DMS53 (cell line): Measurements from ENCODE around the gene SIRT6.
"Not testable (repeated sequence)": the region's sequence is repeated elsewhere in the genome, so short reads cannot be mapped to it uniquely, and the experiment has no call there.

Source experiments
- DNase-seq: peaks from one replicate; lab custom pipeline; 2025; lab: John Stamatoyannopoulos, UW

The SIRT6 gene

GRCh38 chr19:4182084-4182810 is at the start of gene SIRT6, which contains the start of gene ANKRD24:
TSS of gene SIRT6 (minus strand) at chr19:4182563. CDS start at chr19:4182539, 24 bp downstream.
TSS of gene ANKRD24 (plus strand) at chr19:4182689. CDS start at chr19:4186426, 3,737 bp downstream.
- DNase-seq: peak; percentile 97

GRCh38 chr19:4232139-4232538 is 49.8 kb upstream of the SIRT6 start:
- not testable (repeated sequence) for DNase-seq

GRCh38 chr19:4231521-4231920 is 49.2 kb upstream of the SIRT6 start:
- DNase-seq: not testable (repeated sequence)

- DNase-seq: not testable (repeated sequence)
These were observed 47.9 kb upstream of the SIRT6 start for GRCh38 chr19:4230237-4230636.

GRCh38 chr19:4229179-4229931 is 47.0 kb upstream of the SIRT6 start, which contains the start of gene EBI3:
TSS of gene EBI3 (plus strand) at chr19:4229523. CDS start at chr19:4229551, 28 bp downstream.
- DNase-seq: peak; percentile 46

- no peak for DNase-seq
These were observed 46.4 kb upstream of the SIRT6 start for GRCh38 chr19:4228765-4229178.

GRCh38 chr19:4227771-4228170 is 45.4 kb upstream of the SIRT6 start:
- no peak for DNase-seq

GRCh38 chr19:4225885-4226284 is 43.5 kb upstream of the SIRT6 start:
- no peak for DNase-seq

- DNase-seq: no peak
These were observed 42.1 kb upstream of the SIRT6 start for GRCh38 chr19:4224470-4224869.

GRCh38 chr19:4220188-4220587 is 37.8 kb upstream of the SIRT6 start:
- DNase-seq: no peak

GRCh38 chr19:4218523-4218922 is 36.2 kb upstream of the SIRT6 start:
- DNase-seq: not testable (repeated sequence)

- DNase-seq: peak; percentile 71
These were observed 35.3 kb upstream of the SIRT6 start for GRCh38 chr19:4217429-4218264.

GRCh38 chr19:4216846-4217245 is 34.5 kb upstream of the SIRT6 start:
- DNase-seq: no peak

GRCh38 chr19:4215807-4216206 is 33.4 kb upstream of the SIRT6 start:
- DNase-seq: no peak

- no peak for DNase-seq
These were observed 30.8 kb upstream of the SIRT6 start for GRCh38 chr19:4213116-4213515.

- no peak for DNase-seq
These were observed 27.9 kb upstream of the SIRT6 start for GRCh38 chr19:4210166-4210731.

- peak; percentile 81 for DNase-seq
These were observed 26.2 kb upstream of the SIRT6 start for GRCh38 chr19:4208385-4209094.

- peak; percentile 42 for DNase-seq
These were observed 24.6 kb upstream of the SIRT6 start for GRCh38 chr19:4206818-4207484.

GRCh38 chr19:4201798-4202197 is 19.4 kb upstream of the SIRT6 start:
- no peak for DNase-seq

- DNase-seq: no peak
These were observed 18.7 kb upstream of the SIRT6 start for GRCh38 chr19:4200940-4201542.
